ENCODE results near the gene CYP27C1.

- TF ChIP-seq ISL2 (CRISPR knock-in tag; IDR thresholded peaks at IDR 0.05): no peak
- no peak for TF ChIP-seq RELA (CRISPR knock-in tag; IDR thresholded peaks at IDR 0.05)
- TF ChIP-seq ZFP36 (IDR thresholded peaks at IDR 0.05; ENCODE audit: borderline replicate concordance, low read depth, low read length, partially characterized antibody): no peak
- TF ChIP-seq U2AF2 (IDR thresholded peaks at IDR 0.05; ENCODE audit: low read depth, low read length): no peak
- TF ChIP-seq AGO1 (IDR thresholded peaks at IDR 0.05; ENCODE audit: low read depth, low read length, poor library complexity, severe bottlenecking): no peak
- TF ChIP-seq CTCF (CRISPR knock-in tag; IDR thresholded peaks at IDR 0.05): no peak
- no peak for TF ChIP-seq ZNF367 (CRISPR knock-in tag; IDR thresholded peaks at IDR 0.05; ENCODE audit: borderline replicate concordance)
- TF ChIP-seq BCL6 (CRISPR knock-in tag; IDR thresholded peaks at IDR 0.05): no peak
- no peak for TF ChIP-seq IRF9 (CRISPR knock-in tag; IDR thresholded peaks at IDR 0.05; ENCODE audit: borderline replicate concordance)
- no peak for TF ChIP-seq ZBTB8A (CRISPR knock-in tag; IDR thresholded peaks at IDR 0.05; ENCODE audit: borderline replicate concordance, low read depth)
- TF ChIP-seq SPEN (CRISPR knock-in tag; IDR thresholded peaks at IDR 0.05; ENCODE audit: low read depth): no peak
- no peak for TF ChIP-seq ZNF44 (CRISPR knock-in tag; IDR thresholded peaks at IDR 0.05)
- TF ChIP-seq ETS1 (CRISPR knock-in tag; IDR thresholded peaks at IDR 0.05): no peak
- no peak for TF ChIP-seq CREM (IDR thresholded peaks at IDR 0.05)
- no peak for TF ChIP-seq CREM (CRISPR knock-in tag; IDR thresholded peaks at IDR 0.05)
Observed at GRCh38 chr2:127205218-127206125, 14.6 kb downstream of the CYP27C1 start.

All from HepG2 (cell line).